ENCODE measurements around the gene AWAT2.

AWAT2 gene

GRCh38 chrX:70041993-70042392 lies 7.7 kb downstream of the AWAT2 start:
- H3K4me1 ChIP-seq (ENCODE audit: control insufficient read depth, insufficient read depth, low read length) = no peaks in the 10 kb centered on the region
- no peak overlapping the region for H3K4me3 ChIP-seq (ENCODE audit: low read depth, low read length)
- H3K36me3 ChIP-seq (ENCODE audit: control insufficient read depth in 2 of 2, insufficient read depth in 1 of 2, low read length in 2 of 2) = peaks cover 0 to 2% of the 10 kb centered on the region in 2 experiments; a peak in 1 of 3 replicates
- no peak for TF ChIP-seq KLF1 (tag by site-specific recombination; IDR thresholded peaks at IDR 0.05)
- no peak for TF ChIP-seq ZNF792 (tag by site-specific recombination; IDR thresholded peaks at IDR 0.05)
- no peak for TF ChIP-seq PRDM1 (tag by site-specific recombination; IDR thresholded peaks at IDR 0.05)
- TF ChIP-seq ZNF398 (tag by site-specific recombination; IDR thresholded peaks at IDR 0.05) = no peak
- no peak for TF ChIP-seq ZNF837 (tag by site-specific recombination; IDR thresholded peaks at IDR 0.05)
- TF ChIP-seq ZNF514 (tag by site-specific recombination; IDR thresholded peaks at IDR 0.05) = no peak
- no peak for TF ChIP-seq ZNF623 (tag by site-specific recombination; IDR thresholded peaks at IDR 0.05)
- TF ChIP-seq WT1 (tag by site-specific recombination; IDR thresholded peaks at IDR 0.05) = no peak
- no peak for TF ChIP-seq FEZF1 (tag by site-specific recombination; IDR thresholded peaks at IDR 0.05)
- TF ChIP-seq ZNF366 (tag by site-specific recombination; conservative IDR thresholded peaks at IDR 0.05) = no peak
- TF ChIP-seq ZSCAN30 (tag by site-specific recombination; IDR thresholded peaks at IDR 0.05) = no peak
- CTCF ChIA-PET = interaction anchor here (3.4 to 6.3 kb wide), 2 partner anchors 11 to 55 kb away, joined by 26 to 48 read pairs; no protein-coding TSS in a partner anchor
- no peak overlapping the region for H3K27ac ChIP-seq (ENCODE audit: extremely low read depth, low read depth, low read length)
- no peaks in the 10 kb centered on the region for H3K9me3 ChIP-seq (ENCODE audit: control insufficient read depth, insufficient read depth, low read depth, low read length)
- POLR2A ChIA-PET = interaction anchor here (0.6 kb wide), 1 partner anchor 228 kb away, joined by 5 read pairs; no protein-coding TSS in a partner anchor

GRCh38 chrX:70039758-70040157 lies 10.0 kb downstream of the AWAT2 start:
- Histone ChIP-seq H3K27ac (ENCODE audit: extremely low read depth, low read depth, low read length) (no peak overlapping the region), H3K4me1 (ENCODE audit: control insufficient read depth, insufficient read depth, low read length) (no peaks in the 10 kb centered on the region), H3K4me3 (ENCODE audit: low read depth, low read length) (no peak overlapping the region), H3K36me3 (ENCODE audit: control insufficient read depth in 2 of 2, insufficient read depth in 1 of 2, low read length in 2 of 2) (peaks cover 0 to 16% of the 10 kb centered on the region in 2 experiments; a peak in 1 of 3 replicates), H3K9me3 (ENCODE audit: control insufficient read depth, insufficient read depth, low read depth, low read length) (no peaks in the 10 kb centered on the region)
- TF ChIP-seq ZNF529 (tag by site-specific recombination; IDR thresholded peaks at IDR 0.05; ENCODE audit: insufficient replicate concordance) (no peak), YY1 (tag by site-specific recombination; IDR thresholded peaks at IDR 0.05) (no peak), ZBTB8A (tag by site-specific recombination; IDR thresholded peaks at IDR 0.05) (no peak), ZNF664 (tag by site-specific recombination; IDR thresholded peaks at IDR 0.05) (no peak), ZNF157 (tag by site-specific recombination; IDR thresholded peaks at IDR 0.05) (no peak), ZNF639 (tag by site-specific recombination; IDR thresholded peaks at IDR 0.05) (no peak), MEIS1 (CRISPR knock-in tag; IDR thresholded peaks at IDR 0.05; ENCODE audit: borderline replicate concordance) (no peak), ZNF629 (tag by site-specific recombination; IDR thresholded peaks at IDR 0.05) (no peak), ZSCAN16 (tag by site-specific recombination; IDR thresholded peaks at IDR 0.05) (no peak), ZBTB48 (tag by site-specific recombination; IDR thresholded peaks at IDR 0.05) (no peak), ZNF148 (tag by site-specific recombination; IDR thresholded peaks at IDR 0.05; ENCODE audit: borderline replicate concordance) (no peak), ZNF398 (tag by site-specific recombination; IDR thresholded peaks at IDR 0.05) (no peak), FEZF1 (tag by site-specific recombination; IDR thresholded peaks at IDR 0.05) (no peak), ZNF701 (tag by site-specific recombination; IDR thresholded peaks at IDR 0.05) (no peak), ZNF792 (tag by site-specific recombination; IDR thresholded peaks at IDR 0.05) (no peak), KLF1 (tag by site-specific recombination; IDR thresholded peaks at IDR 0.05) (no peak), ZNF837 (tag by site-specific recombination; IDR thresholded peaks at IDR 0.05) (no peak), ZNF76 (tag by site-specific recombination; IDR thresholded peaks at IDR 0.05; ENCODE audit: borderline replicate concordance, low read depth) (no peak), GLI4 (tag by site-specific recombination; IDR thresholded peaks at IDR 0.05) (no peak)
- ChIA-PET POLR2A (no interaction called here), CTCF (interaction anchor here (0.7 to 6.3 kb wide), 3 partner anchors 9 to 90 kb away, joined by 3 to 48 read pairs (median 10); no protein-coding TSS in a partner anchor)

All from HEK293 (cell line).